GM18499 (cell line): ENCODE results near the gene PLA2G1B.
"Not testable (repeated sequence)": the region's sequence is repeated elsewhere in the genome, so short reads cannot be mapped to it uniquely, and the experiment has no call there.

ENCODE experiments used
- ATAC-seq: cut with Tn5 transposase; IDR thresholded peaks from one replicate; pipeline ENCODE4 v1.9.1; 2021; ENCODE audit warnings: moderate number of reproducible peaks; ENCODE audit not compliant: insufficient read depth, unreplicated experiment

PLA2G1B gene

DNA sequence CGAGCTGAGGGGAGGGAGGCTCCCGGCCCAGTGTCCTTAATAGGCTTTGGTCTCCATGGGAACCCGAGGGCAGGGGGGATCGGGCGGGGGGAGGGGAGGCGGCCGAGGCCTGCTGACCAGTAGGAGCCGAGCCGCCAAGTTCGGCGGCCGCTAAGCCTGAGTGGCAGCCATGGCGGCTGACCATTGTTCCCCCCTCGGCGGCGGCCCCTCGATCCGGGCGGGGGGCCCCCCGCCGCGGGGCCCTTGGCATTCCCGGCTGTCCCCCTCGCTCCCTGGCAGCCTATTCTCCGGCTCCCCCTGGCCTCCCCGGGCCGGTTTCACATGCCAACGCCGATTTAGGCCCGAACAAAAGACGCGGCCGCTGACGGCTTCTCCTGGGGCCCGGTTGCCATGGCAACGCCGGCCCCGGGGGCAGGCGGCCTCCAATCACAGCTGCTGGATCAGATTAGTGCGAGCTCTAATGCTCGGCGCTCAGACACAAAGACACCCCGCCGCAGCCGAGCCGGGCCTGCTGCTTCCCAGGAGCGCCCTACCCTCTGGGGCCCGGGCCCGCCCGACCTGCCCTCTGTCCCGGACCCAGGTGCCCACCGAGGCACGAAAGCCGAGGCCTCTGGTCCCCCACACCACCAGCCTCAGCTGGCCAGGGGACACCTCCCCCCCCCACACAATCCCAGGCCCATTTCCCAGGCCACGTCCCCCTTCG, 34.1 kb upstream of the PLA2G1B start:
- no peak for ATAC-seq

GRCh38 chr12:120359128-120359527, 31.5 kb upstream of the PLA2G1B start:
- ATAC-seq, result no peak

- ATAC-seq, result no peak
Observed at GRCh38 chr12:120358412-120359100, 31.0 kb upstream of the PLA2G1B start.

- no peak for ATAC-seq
Observed at GRCh38 chr12:120357104-120357503, 29.5 kb upstream of the PLA2G1B start.

- ATAC-seq, result no peak
Observed at GRCh38 chr12:120356567-120357030, 29.0 kb upstream of the PLA2G1B start.

DNA sequence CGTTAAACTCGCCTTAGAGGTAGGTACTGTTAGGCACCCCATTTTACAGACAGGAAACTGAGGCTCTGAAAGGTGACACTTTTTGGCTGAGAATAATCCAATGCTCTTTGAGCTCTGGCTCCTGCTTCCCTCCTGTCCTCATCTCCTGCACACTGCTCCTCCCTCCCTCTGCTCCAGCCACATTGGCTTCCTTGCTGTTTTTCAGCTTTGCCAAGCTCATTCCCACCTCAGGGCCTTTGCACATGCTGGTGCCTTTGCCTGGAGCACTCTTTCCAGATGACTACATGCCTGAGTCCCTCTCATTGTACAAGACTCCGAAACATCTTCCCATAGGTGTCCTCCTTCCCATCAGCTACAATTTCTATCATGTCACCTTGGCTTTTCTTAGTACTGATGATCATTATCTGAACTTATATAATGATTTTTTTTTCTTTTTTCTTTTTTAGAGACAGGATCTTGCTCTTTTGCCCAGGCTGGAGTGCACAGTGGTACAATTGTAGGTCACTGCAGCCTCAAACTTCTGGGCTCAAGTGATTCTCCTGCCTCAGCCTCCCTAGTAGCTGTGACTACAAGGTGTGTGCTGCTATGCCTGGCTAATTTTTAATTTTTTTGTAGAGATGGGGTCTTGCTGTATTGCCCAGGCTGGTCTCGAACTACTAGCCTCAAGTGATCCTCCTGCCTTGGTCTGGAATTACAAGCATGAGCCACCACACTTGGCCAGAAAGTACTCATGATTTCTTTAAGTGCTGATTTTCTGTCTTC, 26.2 kb upstream of the PLA2G1B start:
- no peak for ATAC-seq

GRCh38 chr12:120353136-120353535, 25.6 kb upstream of the PLA2G1B start:
- no peak for ATAC-seq

DNA sequence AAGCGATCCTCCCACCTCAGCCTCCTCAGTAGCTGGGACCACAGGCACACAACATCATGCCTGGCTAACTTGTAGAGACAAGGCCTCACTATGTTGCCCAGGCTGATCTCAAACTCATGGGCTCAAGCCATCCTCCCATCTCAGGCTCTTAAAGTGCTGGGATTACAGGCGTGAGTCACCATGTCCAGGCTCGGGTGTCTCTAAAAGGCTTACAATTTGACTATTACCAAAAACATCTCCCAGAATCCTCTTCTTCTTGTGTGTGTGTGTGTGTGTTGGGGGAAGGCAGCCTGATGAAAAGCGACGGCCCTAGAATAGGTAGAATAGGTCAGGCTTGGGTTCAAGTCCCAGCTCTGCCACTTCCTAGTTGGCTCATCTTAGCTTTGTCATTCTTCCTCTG, 24.5 kb upstream of the PLA2G1B start:
- ATAC-seq, result no peak

- ATAC-seq, result no peak
Observed at GRCh38 chr12:120350576-120351350, 23.2 kb upstream of the PLA2G1B start.

DNA sequence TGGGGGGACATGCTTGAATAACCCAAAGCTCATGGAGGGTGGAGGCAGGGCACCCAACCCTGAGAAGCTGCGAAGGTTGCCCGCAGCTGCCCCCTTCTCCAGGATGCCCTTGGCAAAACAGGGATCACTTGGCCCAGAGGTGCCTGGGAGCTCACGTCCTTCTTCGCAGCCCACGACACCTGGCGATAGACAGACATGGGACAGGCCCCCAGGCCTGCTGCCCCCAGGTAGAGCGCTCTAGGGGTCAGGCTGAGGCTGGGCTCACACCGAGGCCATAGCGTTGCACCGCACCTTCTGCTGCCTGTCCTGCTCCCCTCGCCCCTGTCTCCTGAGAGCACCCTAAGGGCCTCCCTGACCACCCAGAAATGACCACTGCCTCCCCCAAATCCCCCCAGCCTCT, 20.2 kb upstream of the PLA2G1B start:
- ATAC-seq, result no peak

GRCh38 chr12:120346681-120347080, 19.1 kb upstream of the PLA2G1B start:
- no peak for ATAC-seq

GRCh38 chr12:120346031-120346430, 18.5 kb upstream of the PLA2G1B start:
- no peak for ATAC-seq

- ATAC-seq, result no peak
Observed at GRCh38 chr12:120343692-120344091, 16.1 kb upstream of the PLA2G1B start.

DNA sequence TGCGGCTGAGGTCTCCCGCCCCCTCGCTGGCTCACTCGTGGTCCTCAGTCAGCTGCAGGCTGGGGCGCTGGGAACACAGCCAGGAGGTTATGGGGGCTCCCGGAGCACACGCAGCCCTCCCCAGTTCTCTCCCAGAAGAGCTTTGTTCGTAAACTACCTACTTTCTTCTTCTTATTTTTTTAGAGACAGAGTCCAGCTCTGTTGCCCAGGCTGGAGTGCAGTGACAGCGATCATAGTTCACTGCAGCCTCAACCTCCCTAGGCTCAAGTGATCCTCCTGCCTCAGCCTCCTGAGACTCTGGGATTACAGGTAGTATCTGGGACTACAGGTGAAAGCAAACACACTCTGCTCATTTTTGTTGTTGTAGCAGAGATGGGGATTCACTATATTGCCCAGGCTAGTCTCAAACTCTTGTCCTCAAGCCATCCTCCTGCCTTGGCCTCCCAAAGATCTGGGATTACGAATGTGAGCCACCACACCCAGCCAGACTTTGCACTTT, 15.5 kb upstream of the PLA2G1B start:
- ATAC-seq, result no peak

GRCh38 chr12:120342175-120343038, 14.8 kb upstream of the PLA2G1B start:
- ATAC-seq, result no peak

- no peak for ATAC-seq
Observed at GRCh38 chr12:120339256-120339655, 11.7 kb upstream of the PLA2G1B start.

- no peak for ATAC-seq
Observed at GRCh38 chr12:120337730-120338129, 10.2 kb upstream of the PLA2G1B start.

- ATAC-seq, result not testable (repeated sequence)
Observed at GRCh38 chr12:120336392-120336791, 8.8 kb upstream of the PLA2G1B start.

DNA sequence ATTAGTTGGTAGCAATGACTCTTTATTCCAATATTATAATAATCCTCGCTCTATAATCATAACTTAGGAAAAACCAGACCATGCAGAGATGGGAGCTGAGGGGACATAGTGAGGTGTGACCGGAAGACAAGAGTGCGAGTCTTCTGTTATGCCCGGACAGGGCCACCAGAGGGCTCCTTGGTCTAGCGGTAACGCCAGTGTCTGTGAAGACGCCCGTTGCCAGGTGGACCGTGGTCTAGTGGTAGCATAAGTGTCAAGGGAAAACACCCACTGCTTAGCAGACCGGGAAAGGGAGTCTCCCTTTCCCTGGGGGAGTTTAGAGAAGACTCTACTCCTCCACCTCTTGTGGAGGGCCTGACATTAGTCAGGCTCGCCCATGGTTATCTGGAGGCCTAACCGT, 7.9 kb upstream of the PLA2G1B start:
- not testable (repeated sequence) for ATAC-seq
